Measurements from ENCODE around the gene R3HCC1L. TPM values are rescaled to one million over a fixed set of nuclear protein-coding genes. Genes with fewer than 3 reads are reported as not detected.

R3HCC1L gene
- total RNA-seq = 16.6 to 17.9 TPM (median 16.9 TPM) in 3 replicates

DNA sequence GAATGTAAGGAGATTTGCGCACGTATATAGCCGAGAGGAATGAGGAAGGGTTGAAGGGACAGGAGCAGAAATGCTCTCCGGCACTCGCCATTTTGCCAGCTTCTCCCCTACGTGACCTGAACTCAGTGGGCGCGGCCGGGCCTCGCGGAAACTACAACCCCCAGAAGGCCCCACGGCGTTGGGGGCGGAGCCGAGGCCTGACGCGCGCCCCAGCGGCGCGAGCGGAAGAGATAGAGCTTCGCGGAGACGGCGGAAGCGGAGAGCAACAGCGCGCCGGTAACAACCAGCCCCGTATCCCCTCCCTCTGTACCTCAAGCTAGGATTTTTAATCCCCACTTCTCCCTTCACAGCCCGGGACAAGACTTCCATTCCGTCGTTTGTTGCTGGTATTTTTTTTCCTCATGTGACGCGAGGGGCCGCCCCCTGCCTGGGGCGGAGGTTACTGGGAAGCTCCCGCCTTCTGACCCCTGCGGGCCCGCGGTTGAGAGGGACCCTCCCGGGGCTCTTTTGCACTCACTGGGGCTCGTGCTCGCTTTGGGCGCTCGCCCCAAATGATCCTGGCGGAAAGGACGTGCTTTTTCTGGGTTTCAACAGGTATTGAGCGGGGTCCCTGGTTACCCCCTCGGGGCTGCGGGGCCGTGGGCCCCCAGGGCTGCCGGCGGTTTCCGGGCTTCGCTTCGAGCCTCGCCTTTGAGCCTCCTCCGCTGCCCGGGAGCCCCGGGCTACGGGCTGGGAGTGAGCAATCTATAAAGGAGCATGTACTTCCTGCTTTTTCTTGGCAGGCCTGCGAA, at the start of gene R3HCC1L:
Gene R3HCC1L (plus strand): TSS at position 227 of the 791 bp plus-strand sequence. CDS start 73,458 bp downstream, outside the sequence.
- H3K4me1 Mint-ChIP-seq = peaks cover 28% of the 10 kb centered on the region
- H3K4me3 Mint-ChIP-seq = peak within 1 kb of the TSS; percentile 87
- H3K9me3 Mint-ChIP-seq = peaks cover 15% of the 10 kb centered on the region
- DNase-seq (ENCODE audit: low spot score in 2 of 2, unreplicated experiment in 2 of 2) = peak; percentile 75 to 93
- H3K27me3 Mint-ChIP-seq (ENCODE audit: low read depth) = no peaks in the 10 kb centered on the region
- H3K27ac Mint-ChIP-seq = peak within 1 kb of the TSS; percentile 80
- peaks cover 5% of the 10 kb centered on the region for H3K36me3 Mint-ChIP-seq
- TF ChIP-seq, protein P1, sequence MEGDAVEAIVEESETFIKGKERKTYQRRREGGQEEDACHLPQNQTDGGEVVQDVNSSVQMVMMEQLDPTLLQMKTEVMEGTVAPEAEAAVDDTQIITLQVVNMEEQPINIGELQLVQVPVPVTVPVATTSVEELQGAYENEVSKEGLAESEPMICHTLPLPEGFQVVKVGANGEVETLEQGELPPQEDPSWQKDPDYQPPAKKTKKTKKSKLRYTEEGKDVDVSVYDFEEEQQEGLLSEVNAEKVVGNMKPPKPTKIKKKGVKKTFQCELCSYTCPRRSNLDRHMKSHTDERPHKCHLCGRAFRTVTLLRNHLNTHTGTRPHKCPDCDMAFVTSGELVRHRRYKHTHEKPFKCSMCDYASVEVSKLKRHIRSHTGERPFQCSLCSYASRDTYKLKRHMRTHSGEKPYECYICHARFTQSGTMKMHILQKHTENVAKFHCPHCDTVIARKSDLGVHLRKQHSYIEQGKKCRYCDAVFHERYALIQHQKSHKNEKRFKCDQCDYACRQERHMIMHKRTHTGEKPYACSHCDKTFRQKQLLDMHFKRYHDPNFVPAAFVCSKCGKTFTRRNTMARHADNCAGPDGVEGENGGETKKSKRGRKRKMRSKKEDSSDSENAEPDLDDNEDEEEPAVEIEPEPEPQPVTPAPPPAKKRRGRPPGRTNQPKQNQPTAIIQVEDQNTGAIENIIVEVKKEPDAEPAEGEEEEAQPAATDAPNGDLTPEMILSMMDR (IDR thresholded peaks at IDR 0.05; ENCODE audit: unreplicated experiment) = no peak

DNA sequence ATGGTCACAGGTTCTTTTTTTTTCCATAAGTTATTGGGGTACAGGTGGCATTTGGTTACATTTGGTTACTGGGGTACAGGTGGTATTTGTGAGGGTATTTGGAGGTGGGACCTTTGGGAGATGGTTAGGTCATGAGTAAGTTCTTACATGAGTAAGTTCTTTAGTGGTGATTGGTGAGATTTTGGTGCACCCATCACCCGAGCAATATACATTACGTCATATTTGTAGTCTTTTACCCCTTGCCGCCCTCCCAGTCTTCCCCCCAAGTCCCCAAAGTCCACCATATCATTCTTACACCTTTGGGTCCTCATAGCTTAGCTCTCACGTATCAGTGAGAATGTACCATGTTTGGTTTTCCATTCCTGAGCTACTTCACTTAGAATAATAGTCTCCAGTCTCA, 49.2 kb upstream of the R3HCC1L start:
- peaks cover 57% of the 10 kb centered on the region for H3K27me3 Mint-ChIP-seq (ENCODE audit: low read depth)
- no peaks in the 10 kb centered on the region for H3K4me1 Mint-ChIP-seq
- H3K9me3 Mint-ChIP-seq = no peaks in the 10 kb centered on the region
- H3K4me3 Mint-ChIP-seq = no peak overlapping the region
- TF ChIP-seq, protein P1 (IDR thresholded peaks at IDR 0.05; ENCODE audit: unreplicated experiment) = no peak
- no peak overlapping the region for H3K27ac Mint-ChIP-seq
- DNase-seq (ENCODE audit: low spot score in 2 of 2, unreplicated experiment in 2 of 2) = no peak
- no peaks in the 10 kb centered on the region for H3K36me3 Mint-ChIP-seq

DNA sequence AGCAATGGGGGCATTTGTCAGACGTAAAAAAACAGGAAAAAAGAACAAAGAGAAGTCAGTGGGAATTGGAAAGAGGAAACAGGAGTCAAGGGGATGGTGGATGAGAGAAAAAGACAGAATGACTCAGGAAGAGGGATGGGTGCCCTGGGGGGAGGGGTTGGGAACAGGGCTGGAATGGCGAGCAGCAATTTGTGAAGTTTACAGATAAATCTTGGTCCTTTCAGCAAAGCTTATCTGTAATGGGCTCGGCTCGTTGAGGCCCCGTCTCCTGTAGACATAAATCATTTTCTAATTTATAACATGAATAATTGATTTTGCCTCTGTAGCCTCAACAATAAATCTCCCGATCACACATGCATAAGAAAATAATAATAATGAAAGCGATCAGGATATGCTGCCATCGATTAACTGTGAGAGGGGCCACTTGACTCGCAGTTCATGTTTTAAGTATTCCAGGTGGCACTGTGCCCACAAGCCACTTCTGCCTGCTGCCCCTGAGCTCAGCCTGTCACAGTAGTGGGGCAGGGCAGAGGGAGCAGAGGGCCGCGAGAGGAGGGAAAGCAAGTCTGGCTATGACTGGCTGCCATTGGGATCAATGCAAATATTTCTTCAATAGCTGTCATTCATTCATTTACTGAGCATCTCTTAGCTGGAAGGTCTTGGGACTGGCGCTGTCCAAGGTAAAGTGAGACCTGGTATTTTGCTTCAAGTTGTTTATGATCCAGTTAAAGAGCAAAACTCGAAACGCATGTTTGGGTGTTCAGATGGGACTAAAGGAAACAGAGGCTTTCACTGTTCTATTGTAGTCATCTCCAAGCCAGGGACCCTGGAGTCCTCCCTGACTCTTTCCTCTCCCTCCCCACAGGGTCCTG, 47.4 kb upstream of the R3HCC1L start:
- Mint-ChIP-seq H3K4me3 (no peak overlapping the region), H3K4me1 (no peaks in the 10 kb centered on the region), H3K36me3 (no peaks in the 10 kb centered on the region), H3K27me3 (ENCODE audit: low read depth) (peaks cover 49% of the 10 kb centered on the region), H3K9me3 (no peaks in the 10 kb centered on the region), H3K27ac (no peak overlapping the region)
- DNase-seq (ENCODE audit: low spot score in 2 of 2, unreplicated experiment in 2 of 2) = no peak
- TF ChIP-seq, protein P1 (IDR thresholded peaks at IDR 0.05; ENCODE audit: unreplicated experiment) = no peak

DNA sequence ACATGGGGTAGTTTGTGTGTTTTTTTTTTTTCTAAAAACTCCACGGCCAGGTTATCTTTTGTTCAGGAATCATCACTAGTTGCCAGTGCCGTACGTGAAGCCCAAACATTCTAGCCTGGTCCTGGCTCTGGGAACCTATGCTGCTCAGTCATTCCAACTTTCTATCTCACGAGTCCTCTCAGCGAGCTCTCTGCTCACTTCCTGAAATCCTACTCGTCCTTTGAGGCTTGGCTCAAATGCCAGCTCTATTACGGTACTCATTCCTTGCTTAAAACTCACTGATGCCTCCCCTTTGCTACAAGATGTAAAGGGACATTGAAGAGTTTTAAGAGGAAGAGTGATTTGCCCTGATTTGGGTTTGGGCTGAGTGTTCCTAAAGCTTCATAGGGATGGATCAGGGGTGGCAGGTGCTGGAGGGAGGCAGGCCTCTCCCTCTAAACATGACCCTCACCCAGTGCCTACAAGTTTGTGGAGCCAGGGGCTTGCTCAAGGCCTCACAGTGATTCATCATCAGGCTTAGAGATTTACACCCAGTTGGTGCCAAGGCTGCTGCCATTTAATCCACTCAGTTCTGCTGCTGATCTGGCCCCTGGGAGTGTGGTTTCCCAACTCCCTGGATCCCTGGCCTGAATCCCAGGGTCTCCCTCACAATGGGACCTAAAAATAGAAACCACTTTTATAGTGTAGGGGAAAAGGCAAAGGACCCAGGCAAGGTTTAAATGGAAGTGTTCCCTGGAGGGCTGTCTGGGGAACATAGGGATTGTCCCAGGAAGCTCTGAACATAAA, 46.1 kb upstream of the R3HCC1L start:
- no peak overlapping the region for H3K27ac Mint-ChIP-seq

DNA sequence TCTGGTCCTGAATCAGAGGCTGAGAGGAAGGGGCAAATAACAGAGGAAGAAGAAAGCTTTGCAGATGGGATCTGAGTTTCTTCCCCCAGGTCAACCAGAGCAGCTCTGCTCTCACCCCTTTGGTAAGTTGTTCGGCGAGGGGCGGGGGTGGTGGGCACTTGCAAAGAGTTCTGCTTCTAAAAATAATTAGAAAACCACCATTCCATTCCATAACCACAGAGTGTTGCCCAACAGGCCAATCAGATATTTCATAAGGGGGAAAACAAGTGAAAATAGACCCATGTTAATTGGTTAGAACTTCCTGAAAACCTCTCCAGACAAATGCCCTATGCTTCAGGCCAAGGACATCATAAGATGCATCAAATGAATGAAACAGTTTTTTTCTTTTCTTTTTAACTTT, 43.6 kb upstream of the R3HCC1L start:
- TF ChIP-seq, protein P1 (IDR thresholded peaks at IDR 0.05; ENCODE audit: unreplicated experiment) = no peak
- Mint-ChIP-seq H3K4me3 (no peak overlapping the region), H3K4me1 (no peaks in the 10 kb centered on the region), H3K36me3 (no peaks in the 10 kb centered on the region), H3K27me3 (ENCODE audit: low read depth) (peaks cover 51% of the 10 kb centered on the region), H3K27ac (no peak overlapping the region), H3K9me3 (no peaks in the 10 kb centered on the region)
- no peak for DNase-seq (ENCODE audit: low spot score in 2 of 2, unreplicated experiment in 2 of 2)

More for the DNA sequence above, 46.1 kb upstream of the R3HCC1L start:
- TF ChIP-seq, protein P1 (IDR thresholded peaks at IDR 0.05; ENCODE audit: unreplicated experiment) = no peak
- peaks cover 46% of the 10 kb centered on the region for H3K27me3 Mint-ChIP-seq (ENCODE audit: low read depth)
- DNase-seq (ENCODE audit: low spot score in 2 of 2, unreplicated experiment in 2 of 2) = no peak
- H3K36me3 Mint-ChIP-seq = no peaks in the 10 kb centered on the region
- no peaks in the 10 kb centered on the region for H3K4me1 Mint-ChIP-seq
- no peak overlapping the region for H3K4me3 Mint-ChIP-seq
- no peaks in the 10 kb centered on the region for H3K9me3 Mint-ChIP-seq

All from mesothelial cell of epicardium (in vitro differentiated cells).